ENCODE measurements around the gene PTPRG. TPM values are rescaled to one million over a fixed set of nuclear protein-coding genes. Genes with fewer than 3 reads are reported as not detected.

Gene PTPRG
- total and polyA plus RNA-seq, 2 of the 13 experiments (the other 11 are each of a cell fraction or from before 2014, with no cell fraction given), result 8.0 to 25.3 TPM

GRCh38 chr3:62032738-62033137 lies 471.4 kb downstream of the PTPRG start:
- CTCF ChIA-PET (ENCODE audit: low intra/inter-chr PET ratio, low total read pairs), result no interaction called here
- no peak overlapping the region for H3K9ac ChIP-seq (ENCODE audit: insufficient read depth, low read depth, low read length)
- BruUV-seq (replicated peaks), result no TSS peak
- in situ Hi-C loops (cut with HindIII; ENCODE audit: extremely low pct_ligation_motif_present, low pct_unique_long_range_greater_than_20kb) (no loop called here), intact Hi-C loops (cut with micrococcal nuclease; ENCODE audit: unreplicated experiment) (no loop called here)
- no peaks in the 10 kb centered on the region for H3K9me3 ChIP-seq (ENCODE audit: low read length)
- no peak overlapping the region for H2AFZ ChIP-seq (ENCODE audit: low read length)
- DNase-seq (ENCODE audit: low spot score) (no peak), ATAC-seq (no peak), FAIRE-seq (no peak)
- POLR2A ChIA-PET, result no interaction called here
- H3K36me3 ChIP-seq (replicated peaks in 1 of 2; ENCODE audit: control insufficient read depth in 1 of 2, insufficient read depth in 2 of 2, low read length in 2 of 2), result no peaks in the 10 kb centered on the region
- WGBS (ENCODE audit: low lambda C conversion rate), result 98% methylated on average over 5 of the region's 5 CpGs
- H3K4me3 ChIP-seq (replicated peaks in 1 of 3; ENCODE audit: insufficient read depth in 1 of 3, low read depth in 2 of 3, low read length in 3 of 3), result no peak overlapping the region
- no peak overlapping the region for H3K27ac ChIP-seq (ENCODE audit: extremely low read length, insufficient read depth, low read length)
- H3K79me2 ChIP-seq (ENCODE audit: insufficient read depth, low read length), result no peaks in the 10 kb centered on the region
- no peaks in the 10 kb centered on the region for H4K20me1 ChIP-seq (ENCODE audit: insufficient read depth, low read length)
- H3K4me1 ChIP-seq (ENCODE audit: insufficient read depth, low read length), result no peaks in the 10 kb centered on the region
- H3K4me2 ChIP-seq (ENCODE audit: low read depth, low read length), result no peak overlapping the region
- TF ChIP-seq MED13 (CRISPR knock-in tag; IDR thresholded peaks at IDR 0.05), result no peak
- no peak for TF ChIP-seq ISL2 (CRISPR knock-in tag; IDR thresholded peaks at IDR 0.05)
- TF ChIP-seq ZNF274 (CRISPR knock-in tag; IDR thresholded peaks at IDR 0.05), result no peak
- TF ChIP-seq CHD4 (IDR thresholded peaks at IDR 0.05; ENCODE audit: borderline replicate concordance, low read length), result no peak
- TF ChIP-seq GLI4 (CRISPR knock-in tag; IDR thresholded peaks at IDR 0.05; ENCODE audit: borderline replicate concordance), result no peak
- TF ChIP-seq ARNT2 (CRISPR knock-in tag; IDR thresholded peaks at IDR 0.05; ENCODE audit: low read depth), result no peak
- TF ChIP-seq SMC3 (IDR thresholded peaks at IDR 0.05; ENCODE audit: low read length), result no peak
- TF ChIP-seq SP140L (CRISPR knock-in tag; IDR thresholded peaks at IDR 0.05; ENCODE audit: borderline replicate concordance), result no peak
- no peaks in the 10 kb centered on the region for H3K27me3 ChIP-seq (ENCODE audit: control insufficient read depth in 1 of 2, insufficient read depth in 2 of 2, low read length in 2 of 2)

GRCh38 chr3:62035402-62036057 lies 474.2 kb downstream of the PTPRG start:
- no TSS peak for BruUV-seq (replicated peaks)
- CTCF ChIA-PET (ENCODE audit: low intra/inter-chr PET ratio, low total read pairs), result no interaction called here
- TF ChIP-seq, protein P1, sequence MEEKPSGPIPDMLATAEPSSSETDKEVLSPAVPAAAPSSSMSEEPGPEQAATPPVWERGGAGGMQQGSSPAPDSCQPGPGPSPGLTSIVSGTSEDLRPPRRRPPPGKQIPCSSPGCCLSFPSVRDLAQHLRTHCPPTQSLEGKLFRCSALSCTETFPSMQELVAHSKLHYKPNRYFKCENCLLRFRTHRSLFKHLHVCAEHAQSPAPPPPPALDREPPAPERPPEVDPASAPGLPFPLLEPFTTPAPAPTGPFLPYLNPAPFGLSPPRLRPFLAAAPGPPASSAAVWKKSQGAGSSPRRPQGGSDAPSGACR (CRISPR knock-in tag; IDR thresholded peaks at IDR 0.05), result no peak
- no peak for TF ChIP-seq TRIM24 (CRISPR knock-in tag; IDR thresholded peaks at IDR 0.05)
- TF ChIP-seq ZBTB33 (CRISPR knock-in tag; IDR thresholded peaks at IDR 0.05), result no peak
- TF ChIP-seq SAFB2 (CRISPR knock-in tag; IDR thresholded peaks at IDR 0.05; ENCODE audit: borderline replicate concordance, low read depth), result no peak
- no peak for TF ChIP-seq ZNF780A (CRISPR knock-in tag; IDR thresholded peaks at IDR 0.05)
- TF ChIP-seq ZNF660 (CRISPR knock-in tag; IDR thresholded peaks at IDR 0.05; ENCODE audit: borderline replicate concordance, low read depth), result no peak
- no peak for TF ChIP-seq ZNF263 (CRISPR knock-in tag; IDR thresholded peaks at IDR 0.05)
- no peak for TF ChIP-seq U2AF2 (IDR thresholded peaks at IDR 0.05; ENCODE audit: low read depth, low read length)
- TF ChIP-seq ZNF816 (CRISPR knock-in tag; IDR thresholded peaks at IDR 0.05; ENCODE audit: borderline replicate concordance), result no peak

More at GRCh38 chr3:62035402-62036057, 474.2 kb downstream of the PTPRG start:
- in situ Hi-C loops (cut with HindIII; ENCODE audit: extremely low pct_ligation_motif_present, low pct_unique_long_range_greater_than_20kb) (no loop called here), intact Hi-C loops (cut with micrococcal nuclease; ENCODE audit: unreplicated experiment) (no loop called here)
- Histone ChIP-seq H3K4me3 (replicated peaks in 1 of 3; ENCODE audit: insufficient read depth in 1 of 3, low read depth in 2 of 3, low read length in 3 of 3) (no peak overlapping the region), H4K20me1 (ENCODE audit: insufficient read depth, low read length) (no peaks in the 10 kb centered on the region), H3K27ac (ENCODE audit: extremely low read length, insufficient read depth, low read length) (no peak overlapping the region), H3K4me2 (ENCODE audit: low read depth, low read length) (no peak overlapping the region), H3K9me3 (ENCODE audit: low read length) (no peaks in the 10 kb centered on the region), H3K27me3 (ENCODE audit: control insufficient read depth in 1 of 2, insufficient read depth in 2 of 2, low read length in 2 of 2) (no peaks in the 10 kb centered on the region), H3K9ac (ENCODE audit: insufficient read depth, low read depth, low read length) (no peak overlapping the region), H3K79me2 (ENCODE audit: insufficient read depth, low read length) (no peaks in the 10 kb centered on the region), H3K36me3 (replicated peaks in 1 of 2; ENCODE audit: control insufficient read depth in 1 of 2, insufficient read depth in 2 of 2, low read length in 2 of 2) (no peaks in the 10 kb centered on the region), H2AFZ (ENCODE audit: low read length) (no peak overlapping the region), H3K4me1 (ENCODE audit: insufficient read depth, low read length) (no peaks in the 10 kb centered on the region)
- WGBS (ENCODE audit: low lambda C conversion rate), result 91% methylated on average over 4 of the region's 4 CpGs
- DNase-seq (ENCODE audit: low spot score) (no peak), FAIRE-seq (no peak), ATAC-seq (no peak)
- POLR2A ChIA-PET, result no interaction called here

Measured in HepG2 (cell line).